ENCODE measurements around the gene RPTOR.

Gene RPTOR

DNA sequence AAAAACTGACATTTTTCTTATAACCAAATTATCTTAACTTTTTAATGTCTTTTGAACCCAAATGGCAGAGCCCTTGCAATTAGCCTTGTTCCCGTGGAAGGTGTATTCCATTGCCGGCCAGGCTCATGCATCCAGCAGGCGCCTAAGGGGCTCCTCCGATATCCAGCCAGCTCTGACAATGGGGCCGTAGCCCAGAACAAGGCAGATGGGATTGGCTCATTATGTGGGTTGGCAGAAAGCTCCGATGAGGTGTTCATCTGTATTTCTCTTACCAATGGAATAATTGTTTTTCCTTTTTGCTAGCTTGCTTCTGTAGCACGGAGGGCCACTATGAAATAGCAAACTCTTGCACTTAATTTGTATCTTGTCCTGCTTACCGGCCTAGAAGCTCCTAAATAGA is 238.8 kb downstream of the RPTOR start:
- TF ChIP-seq, protein P1, sequence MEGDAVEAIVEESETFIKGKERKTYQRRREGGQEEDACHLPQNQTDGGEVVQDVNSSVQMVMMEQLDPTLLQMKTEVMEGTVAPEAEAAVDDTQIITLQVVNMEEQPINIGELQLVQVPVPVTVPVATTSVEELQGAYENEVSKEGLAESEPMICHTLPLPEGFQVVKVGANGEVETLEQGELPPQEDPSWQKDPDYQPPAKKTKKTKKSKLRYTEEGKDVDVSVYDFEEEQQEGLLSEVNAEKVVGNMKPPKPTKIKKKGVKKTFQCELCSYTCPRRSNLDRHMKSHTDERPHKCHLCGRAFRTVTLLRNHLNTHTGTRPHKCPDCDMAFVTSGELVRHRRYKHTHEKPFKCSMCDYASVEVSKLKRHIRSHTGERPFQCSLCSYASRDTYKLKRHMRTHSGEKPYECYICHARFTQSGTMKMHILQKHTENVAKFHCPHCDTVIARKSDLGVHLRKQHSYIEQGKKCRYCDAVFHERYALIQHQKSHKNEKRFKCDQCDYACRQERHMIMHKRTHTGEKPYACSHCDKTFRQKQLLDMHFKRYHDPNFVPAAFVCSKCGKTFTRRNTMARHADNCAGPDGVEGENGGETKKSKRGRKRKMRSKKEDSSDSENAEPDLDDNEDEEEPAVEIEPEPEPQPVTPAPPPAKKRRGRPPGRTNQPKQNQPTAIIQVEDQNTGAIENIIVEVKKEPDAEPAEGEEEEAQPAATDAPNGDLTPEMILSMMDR (IDR thresholded peaks at IDR 0.05; ENCODE audit: control extremely low read depth, extremely low read depth, low read depth, missing control alignments), result no peak
- no peak for DNase-seq (ENCODE audit: extremely low spot score)
- ChIA-PET CTCF (interaction anchor here (3.7 kb wide), 1 partner anchor 10 kb away, joined by 12 read pairs; no protein-coding TSS in a partner anchor), POLR2A (interaction anchor here (0.5 to 0.6 kb wide), 2 partner anchors 38 to 724 kb away, joined by 3 to 4 read pairs; no protein-coding TSS in a partner anchor)

DNA sequence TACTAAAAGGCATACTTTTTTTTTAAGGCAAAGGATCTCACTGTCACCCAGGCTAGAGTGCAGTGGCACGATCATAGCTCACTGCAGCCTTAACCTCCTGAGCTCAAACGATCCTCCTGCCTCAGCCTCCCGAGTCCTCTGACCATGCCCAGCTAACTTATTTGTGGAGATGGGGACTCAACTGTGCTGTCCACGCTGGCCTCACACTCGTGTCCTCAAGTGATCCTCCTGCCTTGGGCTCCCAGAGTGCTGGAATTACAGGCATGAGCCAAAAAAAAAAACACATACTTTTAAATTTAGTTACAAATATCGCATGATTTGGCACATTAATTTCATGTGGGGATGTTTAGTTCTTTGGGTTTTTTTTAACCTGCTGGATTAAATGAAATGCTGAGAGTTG is 239.3 kb downstream of the RPTOR start:
- POLR2A ChIA-PET, result interaction anchor here (0.5 kb wide), 1 partner anchor 724 kb away, joined by 4 read pairs; no protein-coding TSS in a partner anchor
- TF ChIP-seq, protein P1 (IDR thresholded peaks at IDR 0.05; ENCODE audit: control extremely low read depth, extremely low read depth, low read depth, missing control alignments), result no peak
- DNase-seq (ENCODE audit: extremely low spot score), result no peak
- CTCF ChIA-PET, result interaction anchor here (3.7 kb wide), 1 partner anchor 9 kb away, joined by 12 read pairs; no protein-coding TSS in a partner anchor

DNA sequence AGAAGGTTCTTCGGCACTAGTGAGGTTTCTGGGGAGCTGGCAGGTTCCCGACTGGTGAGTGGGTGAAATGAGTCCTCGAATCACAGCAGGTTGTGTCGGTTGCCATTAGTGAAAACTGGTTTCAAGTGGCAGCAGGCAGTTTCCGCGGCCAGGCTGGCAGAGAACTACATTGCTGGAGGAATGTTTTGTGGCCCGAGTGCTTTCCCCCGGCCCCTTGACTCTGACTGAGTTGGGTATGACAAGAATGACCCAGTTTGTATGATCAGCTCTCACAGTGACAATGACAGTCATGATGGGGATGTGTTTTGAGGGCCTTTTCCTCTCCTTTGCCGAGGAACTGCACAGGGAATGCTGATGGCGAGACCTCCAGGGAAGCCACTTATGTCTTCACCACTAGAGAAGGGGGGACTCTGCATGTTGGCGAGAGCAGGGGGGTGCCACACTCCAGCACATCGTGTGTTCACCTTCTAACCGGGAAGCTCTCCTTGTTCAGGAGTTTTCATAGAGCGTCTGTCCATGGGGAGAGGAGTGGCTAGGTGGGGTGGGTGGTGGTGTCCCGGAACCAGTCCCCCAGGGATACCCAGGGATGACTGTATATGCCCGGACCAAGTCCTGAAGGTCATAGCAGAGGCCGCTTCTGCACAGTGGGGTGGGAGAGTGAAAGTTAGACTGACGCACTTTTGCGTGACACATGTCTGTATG is 241.0 kb downstream of the RPTOR start:
- no peak for DNase-seq (ENCODE audit: extremely low spot score)
- CTCF ChIA-PET, result interaction anchor here (1.1 to 3.7 kb wide), 3 partner anchors 8 to 30 kb away, joined by 5 to 12 read pairs (median 5); no protein-coding TSS in a partner anchor
- TF ChIP-seq, protein P1 (IDR thresholded peaks at IDR 0.05; ENCODE audit: control extremely low read depth, extremely low read depth, low read depth, missing control alignments), result no peak
- POLR2A ChIA-PET, result no interaction called here

DNA sequence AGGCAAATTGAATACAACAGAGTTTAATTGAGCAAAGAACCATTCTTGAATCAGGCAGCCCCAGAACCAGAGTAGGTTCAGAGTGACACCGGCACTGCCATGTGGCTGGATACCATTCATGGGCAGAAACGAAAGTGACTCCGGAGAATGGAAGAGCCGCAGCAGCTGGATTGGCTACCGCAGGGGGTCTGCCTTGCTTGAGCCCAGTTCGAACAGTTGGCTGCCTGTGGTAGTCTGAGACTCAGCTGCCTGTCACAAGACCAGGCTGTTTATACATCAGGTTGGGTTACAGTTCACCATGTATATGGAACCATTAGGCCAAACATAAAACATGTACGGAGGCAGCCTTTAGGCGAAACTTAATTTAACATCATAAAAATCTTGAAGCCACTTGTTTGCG is 241.8 kb downstream of the RPTOR start:
- TF ChIP-seq, protein P1 (IDR thresholded peaks at IDR 0.05; ENCODE audit: control extremely low read depth, extremely low read depth, low read depth, missing control alignments), result no peak
- DNase-seq (ENCODE audit: extremely low spot score), result no peak
- CTCF ChIA-PET, result interaction anchor here (1.6 kb wide), 1 partner anchor 30 kb away, joined by 5 read pairs; no protein-coding TSS in a partner anchor
- POLR2A ChIA-PET, result no interaction called here

DNA sequence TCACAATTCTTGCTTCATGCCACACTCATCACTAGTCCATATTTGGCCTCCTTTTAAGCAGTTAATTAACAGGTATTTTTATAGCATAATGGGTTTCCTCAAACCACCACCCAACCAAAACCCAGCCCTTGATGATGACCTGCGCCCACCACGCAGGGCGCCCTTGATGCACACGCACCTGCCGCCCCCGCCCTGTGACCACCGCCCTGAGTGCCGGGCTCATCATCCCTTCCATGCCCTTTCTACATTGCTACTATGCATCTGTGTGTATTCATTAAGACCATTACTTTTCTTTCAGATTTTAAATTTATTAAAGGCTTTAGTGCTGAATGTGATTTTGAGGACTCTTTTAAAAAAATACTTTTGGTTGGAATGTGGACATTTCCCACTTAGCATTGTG is 242.2 kb downstream of the RPTOR start:
- ChIA-PET POLR2A (no interaction called here), CTCF (no interaction called here)
- DNase-seq (ENCODE audit: extremely low spot score), result no peak
- TF ChIP-seq, protein P1 (IDR thresholded peaks at IDR 0.05; ENCODE audit: control extremely low read depth, extremely low read depth, low read depth, missing control alignments), result no peak

DNA sequence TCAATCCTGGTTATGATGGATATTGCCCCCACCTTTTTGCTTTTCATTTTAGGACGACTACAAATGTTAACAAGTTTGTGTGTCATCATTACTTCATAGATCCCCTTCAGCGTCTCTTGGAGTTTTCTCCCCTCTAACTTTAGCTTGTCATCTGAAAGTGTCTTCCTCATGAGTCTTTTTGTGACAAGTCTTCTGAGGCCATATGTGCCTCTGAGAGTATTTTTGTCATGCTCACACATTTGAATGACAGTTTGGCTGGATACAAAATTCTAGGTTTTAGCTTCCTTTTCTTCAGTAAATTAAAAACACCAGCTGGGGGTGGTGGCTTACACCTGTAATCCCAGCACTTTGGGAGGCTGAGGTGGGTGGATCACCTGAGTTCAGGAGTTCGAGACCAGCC is 243.2 kb downstream of the RPTOR start:
- TF ChIP-seq, protein P1 (IDR thresholded peaks at IDR 0.05; ENCODE audit: control extremely low read depth, extremely low read depth, low read depth, missing control alignments), result no peak
- POLR2A ChIA-PET, result no interaction called here
- CTCF ChIA-PET, result interaction anchor here (1.0 kb wide), 1 partner anchor 28 kb away, joined by 3 read pairs; no protein-coding TSS in a partner anchor
- DNase-seq (ENCODE audit: extremely low spot score), result no peak

Measured in GM10248 (cell line).